Ovary (tissue), 3 donors: Measurements from ENCODE around the gene SRD5A1.

Experiments
- EP300 ChIP-seq: sonication (generic); formaldehyde crosslinking; IDR thresholded peaks from one replicate; pipeline ENCODE4 v1.6.1; 2017; ENCODE audit warnings: antibody characterized with exemption
- POLR2A ChIP-seq: fragments of 450-650 bp; IDR thresholded peaks from one replicate; pipeline ENCODE4 v1.6.1; 2017; ENCODE audit warnings: antibody characterized with exemption, mild to moderate bottlenecking, moderate library complexity
- TF ChIP-seq, protein P1 (sequence below), 3 donors: fragments of 450-650 bp in 2 of 3; fragments of 200-600 bp in 1 of 3; IDR thresholded peaks; one replicate each; pipeline versions ENCODE4 v1.5.1 to v1.8.0; 2016 to 2022; ENCODE audit warnings: antibody characterized with exemption in 3 of 3, mild to moderate bottlenecking in 1 of 3
- donor health status: DM: no; HTN: no; CAD: no.

DNA sequence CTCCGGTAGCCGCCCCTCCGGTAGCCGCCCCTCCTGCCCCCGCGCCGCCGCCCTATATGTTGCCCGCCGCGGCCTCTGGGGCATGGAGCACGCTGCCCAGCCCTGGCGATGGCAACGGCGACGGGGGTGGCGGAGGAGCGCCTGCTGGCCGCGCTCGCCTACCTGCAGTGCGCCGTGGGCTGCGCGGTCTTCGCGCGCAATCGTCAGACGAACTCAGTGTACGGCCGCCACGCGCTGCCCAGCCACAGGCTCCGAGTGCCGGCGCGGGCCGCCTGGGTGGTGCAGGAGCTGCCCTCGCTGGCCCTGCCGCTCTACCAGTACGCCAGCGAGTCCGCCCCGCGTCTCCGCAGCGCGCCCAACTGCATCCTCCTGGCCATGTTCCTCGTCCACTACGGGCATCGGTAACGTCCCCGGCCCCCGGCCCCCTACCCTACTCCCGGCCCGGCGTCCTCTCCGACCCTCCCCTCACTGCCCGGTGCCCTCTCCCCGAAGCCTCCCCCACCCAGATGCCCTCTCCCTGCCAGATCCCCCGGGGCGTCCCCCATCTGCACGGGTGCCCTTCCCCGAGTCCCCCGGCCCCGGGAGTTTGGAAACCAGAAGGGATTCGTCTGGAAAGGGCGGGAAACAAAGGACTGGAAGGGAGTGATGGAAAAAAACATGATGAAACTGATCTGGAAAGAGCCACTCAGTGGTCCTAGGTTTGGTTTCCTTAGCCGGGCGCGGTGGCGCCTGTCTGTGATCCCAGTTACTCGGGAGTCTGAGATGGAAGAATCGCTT is 417 bp downstream of the SRD5A1 start:
- TF ChIP-seq, protein P1, sequence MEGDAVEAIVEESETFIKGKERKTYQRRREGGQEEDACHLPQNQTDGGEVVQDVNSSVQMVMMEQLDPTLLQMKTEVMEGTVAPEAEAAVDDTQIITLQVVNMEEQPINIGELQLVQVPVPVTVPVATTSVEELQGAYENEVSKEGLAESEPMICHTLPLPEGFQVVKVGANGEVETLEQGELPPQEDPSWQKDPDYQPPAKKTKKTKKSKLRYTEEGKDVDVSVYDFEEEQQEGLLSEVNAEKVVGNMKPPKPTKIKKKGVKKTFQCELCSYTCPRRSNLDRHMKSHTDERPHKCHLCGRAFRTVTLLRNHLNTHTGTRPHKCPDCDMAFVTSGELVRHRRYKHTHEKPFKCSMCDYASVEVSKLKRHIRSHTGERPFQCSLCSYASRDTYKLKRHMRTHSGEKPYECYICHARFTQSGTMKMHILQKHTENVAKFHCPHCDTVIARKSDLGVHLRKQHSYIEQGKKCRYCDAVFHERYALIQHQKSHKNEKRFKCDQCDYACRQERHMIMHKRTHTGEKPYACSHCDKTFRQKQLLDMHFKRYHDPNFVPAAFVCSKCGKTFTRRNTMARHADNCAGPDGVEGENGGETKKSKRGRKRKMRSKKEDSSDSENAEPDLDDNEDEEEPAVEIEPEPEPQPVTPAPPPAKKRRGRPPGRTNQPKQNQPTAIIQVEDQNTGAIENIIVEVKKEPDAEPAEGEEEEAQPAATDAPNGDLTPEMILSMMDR (IDR thresholded peaks at IDR 0.05): no peak
- TF ChIP-seq POLR2A (no peak), EP300 (no peak)
